ENCODE data around the gene TSPAN12. TPM values are rescaled to one million over a fixed set of nuclear protein-coding genes. Genes with fewer than 3 reads are reported as not detected.

The TSPAN12 gene
- total and polyA plus RNA-seq, 2 donors (not counting 1 experiment from before 2014, with no cell fraction given), result not detected

- intact Hi-C loops (cut with micrococcal nuclease), result loop anchor here (1.0 to 2.0 kb wide), 4 partner anchors 135 to 1188 kb away; no protein-coding TSS in a partner anchor
Observed at GRCh38 chr7:120806669-120807068, 51.3 kb downstream of the TSPAN12 start.

More at GRCh38 chr7:120806669-120807068, 51.3 kb downstream of the TSPAN12 start:
- POLR2A ChIA-PET, result no interaction called here
- H3K79me2 ChIP-seq (ENCODE audit: control insufficient read depth, insufficient read depth, low read length), result no peaks in the 10 kb centered on the region
- Mint-ChIP-seq H3K4me1 (no peaks in the 10 kb centered on the region), H3K27ac (no peak overlapping the region), H3K4me3 (no peak overlapping the region), H3K27me3 (peaks cover 10% of the 10 kb centered on the region), H3K9me3 (ENCODE audit: insufficient read depth) (no peaks in the 10 kb centered on the region)
- no peaks in the 10 kb centered on the region for H3K36me3 ChIP-seq (replicated peaks in 1 of 2; ENCODE audit: control extremely low read depth in 1 of 2, control insufficient read depth in 1 of 2, extremely low read depth in 1 of 2, insufficient read depth in 2 of 2, low read length in 1 of 2)
- H2AFZ ChIP-seq (ENCODE audit: insufficient read depth, low read depth, low read length, poor library complexity, severe bottlenecking), result no peak overlapping the region
- H3K4me2 ChIP-seq (replicated peaks; ENCODE audit: low read depth, low read length, poor library complexity, severe bottlenecking), result no peak overlapping the region
- H3K4me3 ChIP-seq (ENCODE audit: control extremely low read depth in 1 of 5, extremely low read depth in 1 of 5, insufficient read depth in 1 of 5, low read depth in 2 of 5, low read length in 4 of 5), result no peak overlapping the region
- no peak for ATAC-seq (ENCODE audit: low read depth)
- no peaks in the 10 kb centered on the region for H3K4me1 ChIP-seq (ENCODE audit: control insufficient read depth in 2 of 2, insufficient read depth in 2 of 2, low read length in 2 of 2)
- no peak overlapping the region for H3K27ac ChIP-seq (ENCODE audit: low read length in 2 of 2)
- H3K9ac ChIP-seq (ENCODE audit: low read length), result no peak overlapping the region
- no peaks in the 10 kb centered on the region for H4K20me1 ChIP-seq (ENCODE audit: control insufficient read depth, insufficient read depth, low read length, poor library complexity, severe bottlenecking)
- TF ChIP-seq CTCF (IDR thresholded peaks at IDR 0.05), result no peak
- TF ChIP-seq EZH2 (IDR thresholded peaks at IDR 0.05; ENCODE audit: borderline replicate concordance, insufficient read depth, low read depth, low read length, poor library complexity, severe bottlenecking), result no peak
- CTCF ChIA-PET, result interaction anchor here (0.8 to 4.0 kb wide), 17 partner anchors 11 to 1190 kb away, joined by 3 to 33 read pairs (median 6); no protein-coding TSS in a partner anchor
- DNase-seq, result no peak
- no peaks in the 10 kb centered on the region for H3K27me3 ChIP-seq (replicated peaks in 1 of 4; ENCODE audit: control extremely low read depth in 1 of 4, control insufficient read depth in 3 of 4, insufficient read depth in 4 of 4, low read length in 3 of 4)
- no CpG with 5 or more reads among the region's 1 CpG for WGBS (ENCODE audit: insufficient coverage)
- H3K9me3 ChIP-seq (ENCODE audit: control extremely low read depth in 1 of 3, control insufficient read depth in 2 of 3, insufficient read depth in 1 of 3, low read length in 2 of 3), result no peaks in the 10 kb centered on the region
